Osteocyte (in vitro differentiated cells): ENCODE data around the gene NTHL1. TPM values are rescaled to one million over a fixed set of nuclear protein-coding genes. Genes with fewer than 3 reads are reported as not detected.

Source experiments
- DNase-seq: peaks from one replicate; pipeline ENCODE4 v3.0.0; 2021; ENCODE audit warnings: mixed read lengths; ENCODE audit not compliant: unreplicated experiment; ENCODE audit errors: extremely low spot score
- H3K27ac Mint-ChIP-seq: one replicate; pipeline ENCODE4 v1.8.0; 2021; ENCODE audit warnings: mild to moderate bottlenecking, mixed read lengths; ENCODE audit not compliant: unreplicated experiment
- H3K27me3 Mint-ChIP-seq: one replicate; pipeline ENCODE4 v1.8.0; 2021; ENCODE audit warnings: mixed read lengths; ENCODE audit not compliant: unreplicated experiment
- H3K36me3 Mint-ChIP-seq: one replicate; pipeline ENCODE4 v1.8.0; 2021; ENCODE audit warnings: mixed read lengths; ENCODE audit not compliant: unreplicated experiment
- H3K4me1 Mint-ChIP-seq: one replicate; pipeline ENCODE4 v1.8.0; 2021; ENCODE audit warnings: mixed read lengths; ENCODE audit not compliant: unreplicated experiment
- H3K4me3 Mint-ChIP-seq: one replicate; pipeline ENCODE4 v1.8.0; 2021; ENCODE audit warnings: mild to moderate bottlenecking, moderate library complexity, mixed read lengths; ENCODE audit not compliant: unreplicated experiment
- H3K9me3 Mint-ChIP-seq: one replicate; pipeline ENCODE4 v1.8.0; 2021; ENCODE audit warnings: mixed read lengths; ENCODE audit not compliant: unreplicated experiment
- total RNA-seq: library from RNA; stranded (reverse); gene quantifications from 2 replicates; pipeline ENCODE4 v1.2.1, GENCODE V29; 2021
- TF ChIP-seq, protein P1 (sequence below): fragments of 200-600 bp; sonication (generic); IDR thresholded peaks from 2 replicates; pipeline ENCODE4 v1.5.0; 2021; ENCODE audit warnings: antibody characterized with exemption, mild to moderate bottlenecking, moderate library complexity

Gene NTHL1
- total RNA-seq, 1 donor from 2014 or later: 22.2 TPM

DNA sequence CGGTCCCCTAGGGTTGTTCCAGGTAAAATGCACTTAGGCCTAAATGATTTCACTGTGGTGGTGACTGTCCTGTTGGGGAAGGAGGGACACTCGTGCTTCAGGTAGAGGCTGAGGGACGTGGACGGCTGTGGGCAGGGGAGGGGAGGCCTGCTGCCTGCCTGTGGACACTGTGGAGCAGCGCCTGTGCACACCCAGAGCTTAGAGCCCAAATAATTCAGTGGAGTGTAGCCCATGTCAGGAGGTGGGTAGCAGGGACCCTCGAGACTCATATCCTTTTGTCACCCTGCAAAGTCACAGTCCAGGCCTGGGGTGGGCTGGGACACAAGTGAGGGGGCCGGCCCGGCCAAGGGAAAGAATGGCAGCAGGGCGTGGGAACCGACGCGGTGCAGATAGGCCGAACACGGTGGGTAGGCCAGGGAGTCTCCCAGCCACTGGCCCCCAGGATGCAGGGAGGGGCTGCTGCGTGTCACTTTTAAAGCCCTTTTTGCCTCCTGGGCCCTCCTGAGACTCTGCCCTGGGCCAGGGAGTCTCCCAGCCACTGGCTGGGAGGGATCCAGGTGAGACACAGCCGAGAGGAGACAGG lies 21.7 kb downstream of the NTHL1 start:
- Mint-ChIP-seq H3K4me3 (peak overlapping the region; percentile 53), H3K36me3 (peaks cover 1% of the 10 kb centered on the region), H3K9me3 (no peaks in the 10 kb centered on the region), H3K27ac (peak overlapping the region; percentile 27), H3K27me3 (peaks cover 3% of the 10 kb centered on the region), H3K4me1 (peaks cover 49% of the 10 kb centered on the region)
- TF ChIP-seq, protein P1, sequence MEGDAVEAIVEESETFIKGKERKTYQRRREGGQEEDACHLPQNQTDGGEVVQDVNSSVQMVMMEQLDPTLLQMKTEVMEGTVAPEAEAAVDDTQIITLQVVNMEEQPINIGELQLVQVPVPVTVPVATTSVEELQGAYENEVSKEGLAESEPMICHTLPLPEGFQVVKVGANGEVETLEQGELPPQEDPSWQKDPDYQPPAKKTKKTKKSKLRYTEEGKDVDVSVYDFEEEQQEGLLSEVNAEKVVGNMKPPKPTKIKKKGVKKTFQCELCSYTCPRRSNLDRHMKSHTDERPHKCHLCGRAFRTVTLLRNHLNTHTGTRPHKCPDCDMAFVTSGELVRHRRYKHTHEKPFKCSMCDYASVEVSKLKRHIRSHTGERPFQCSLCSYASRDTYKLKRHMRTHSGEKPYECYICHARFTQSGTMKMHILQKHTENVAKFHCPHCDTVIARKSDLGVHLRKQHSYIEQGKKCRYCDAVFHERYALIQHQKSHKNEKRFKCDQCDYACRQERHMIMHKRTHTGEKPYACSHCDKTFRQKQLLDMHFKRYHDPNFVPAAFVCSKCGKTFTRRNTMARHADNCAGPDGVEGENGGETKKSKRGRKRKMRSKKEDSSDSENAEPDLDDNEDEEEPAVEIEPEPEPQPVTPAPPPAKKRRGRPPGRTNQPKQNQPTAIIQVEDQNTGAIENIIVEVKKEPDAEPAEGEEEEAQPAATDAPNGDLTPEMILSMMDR: no peak
- no peak for DNase-seq

DNA sequence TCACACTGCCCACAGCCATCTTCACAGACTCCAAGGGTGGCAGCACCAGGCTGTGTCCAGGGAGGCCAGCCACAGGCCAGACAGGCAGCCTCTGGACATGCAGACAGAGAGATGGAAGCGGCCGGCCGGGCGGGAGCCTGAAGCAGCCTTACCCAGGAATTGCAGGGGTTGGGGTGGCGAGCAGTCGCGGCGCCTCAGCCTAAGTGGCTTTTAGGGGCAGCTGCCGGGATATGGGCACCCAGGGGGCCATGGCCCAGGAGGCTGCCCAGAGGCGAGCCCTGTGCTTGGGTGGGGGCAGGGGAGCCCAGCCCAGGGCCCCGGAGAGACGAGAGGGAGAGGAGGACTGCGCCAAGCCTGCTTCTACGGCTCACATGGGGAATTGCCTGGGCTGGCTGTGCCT lies 22.4 kb downstream of the NTHL1 start:
- TF ChIP-seq, protein P1: no peak
- Mint-ChIP-seq H3K4me3 (no peak overlapping the region), H3K27me3 (peaks cover 8% of the 10 kb centered on the region), H3K9me3 (no peaks in the 10 kb centered on the region), H3K4me1 (peaks cover 48% of the 10 kb centered on the region), H3K36me3 (peaks cover 1% of the 10 kb centered on the region), H3K27ac (no peak overlapping the region)
- DNase-seq: no peak

DNA sequence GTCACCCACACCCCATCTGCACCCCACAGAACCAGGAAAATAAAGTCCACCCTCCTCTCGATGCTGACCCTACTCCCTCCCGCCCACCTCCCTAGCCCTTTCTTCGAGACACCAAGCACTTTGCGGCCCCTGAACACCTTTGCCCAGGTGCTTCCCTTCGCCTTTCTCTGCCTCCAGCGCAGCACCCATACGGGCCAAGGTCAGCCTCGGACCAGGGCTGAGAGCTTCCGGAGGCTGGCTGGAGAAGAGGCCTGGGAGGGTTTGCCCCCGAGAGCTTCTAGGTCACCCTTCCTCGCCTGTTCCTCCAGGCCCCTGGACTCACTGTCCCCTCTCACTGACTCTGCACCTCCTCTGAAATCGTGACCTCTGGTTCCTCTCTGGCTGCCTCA lies 23.6 kb downstream of the NTHL1 start:
- peaks cover 8% of the 10 kb centered on the region for H3K27me3 Mint-ChIP-seq
- H3K9me3 Mint-ChIP-seq: no peaks in the 10 kb centered on the region
- H3K27ac Mint-ChIP-seq: no peak overlapping the region
- H3K36me3 Mint-ChIP-seq: no peaks in the 10 kb centered on the region
- no peak for DNase-seq
- TF ChIP-seq, protein P1: no peak
- peaks cover 39% of the 10 kb centered on the region for H3K4me1 Mint-ChIP-seq
- H3K4me3 Mint-ChIP-seq: peak overlapping the region; percentile 33

DNA sequence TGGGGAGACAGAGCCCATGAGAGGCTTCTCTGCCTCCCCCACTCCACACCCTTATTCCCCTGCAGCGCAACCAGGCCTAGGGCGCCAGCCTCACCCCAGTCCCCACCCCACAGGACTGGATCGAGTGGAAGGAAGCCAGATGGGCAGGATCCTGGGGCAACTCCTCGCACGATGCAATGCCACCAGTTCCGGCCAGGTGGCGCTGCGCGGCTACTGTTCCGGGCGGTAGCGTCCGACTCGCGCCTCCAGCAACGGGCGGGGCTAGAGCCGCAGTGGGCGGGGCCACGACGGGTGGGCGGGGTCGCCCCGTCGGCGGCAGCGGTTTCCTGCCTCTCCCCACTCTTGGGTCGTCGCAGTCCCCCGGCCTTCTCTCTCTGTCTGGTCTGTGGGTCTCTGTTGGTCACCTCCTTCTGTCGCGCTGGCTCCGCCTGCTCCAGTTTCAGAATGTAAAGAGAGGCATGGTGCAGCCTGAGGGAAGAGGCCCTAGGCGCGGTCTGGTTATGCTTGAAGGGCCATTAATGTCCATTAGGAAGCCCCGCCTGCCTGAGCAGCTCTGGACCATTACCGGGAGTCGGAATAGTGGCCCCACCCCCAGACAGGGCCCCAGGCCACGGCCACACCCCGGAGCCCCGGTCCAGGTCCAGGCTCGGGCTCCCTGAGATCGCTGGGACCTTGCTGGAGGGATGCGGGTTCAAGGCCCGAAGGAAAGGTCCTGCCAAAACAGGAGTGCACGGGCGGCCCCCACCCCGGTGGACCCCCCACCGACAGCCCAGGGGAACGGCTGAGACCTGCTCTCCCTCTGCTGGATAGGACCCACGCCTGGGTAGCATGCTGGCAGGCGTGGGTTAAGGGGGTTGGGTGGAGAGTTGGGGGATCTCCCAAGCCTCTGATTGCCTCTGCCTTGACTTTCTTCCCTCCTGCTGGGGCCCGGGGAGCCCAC lies 24.3 kb downstream of the NTHL1 start:
- peak; percentile 98 for DNase-seq
- peaks cover 33% of the 10 kb centered on the region for H3K4me1 Mint-ChIP-seq
- H3K27ac Mint-ChIP-seq: peak overlapping the region; percentile 79
- H3K27me3 Mint-ChIP-seq: peaks cover 8% of the 10 kb centered on the region
- peak overlapping the region; percentile 67 for H3K4me3 Mint-ChIP-seq
- H3K36me3 Mint-ChIP-seq: no peaks in the 10 kb centered on the region
- no peaks in the 10 kb centered on the region for H3K9me3 Mint-ChIP-seq
- TF ChIP-seq, protein P1: peak; percentile 97

DNA sequence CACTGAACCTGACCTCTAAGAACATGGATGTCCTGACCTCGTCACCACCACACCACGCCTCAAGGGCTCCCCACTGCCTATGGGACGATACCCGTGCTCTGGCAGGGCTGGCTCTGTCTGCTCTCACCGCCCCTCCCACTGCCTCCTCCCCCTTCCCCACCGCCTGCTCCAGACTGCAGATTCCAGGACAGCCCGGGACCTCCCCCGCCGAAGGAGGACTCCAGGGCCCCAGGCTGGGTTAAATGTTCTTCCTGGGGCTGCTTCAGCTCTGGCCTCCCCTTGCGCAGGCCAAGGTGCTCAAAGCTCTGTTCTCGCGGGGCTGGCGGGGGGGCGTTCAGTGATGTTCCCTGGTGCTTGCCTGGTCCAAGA lies 24.9 kb downstream of the NTHL1 start:
- peak; percentile 85 for DNase-seq
- TF ChIP-seq, protein P1: no peak
- H3K4me1 Mint-ChIP-seq: peaks cover 28% of the 10 kb centered on the region
- no peaks in the 10 kb centered on the region for H3K36me3 Mint-ChIP-seq
- H3K27me3 Mint-ChIP-seq: peaks cover 8% of the 10 kb centered on the region
- peak overlapping the region; percentile 67 for H3K4me3 Mint-ChIP-seq
- H3K9me3 Mint-ChIP-seq: no peaks in the 10 kb centered on the region
- peak overlapping the region; percentile 44 for H3K27ac Mint-ChIP-seq
